Nephron (organoid): ENCODE measurements around the gene NEK2.

Experiments used
- H3K27ac Mint-ChIP-seq, 3 experiments: 2 replicates each; pipeline ENCODE4 v1.8.0; 2020; ENCODE audit warnings: mixed read lengths in 3 of 3, mild to moderate bottlenecking in 2 of 3, moderate library complexity in 1 of 3
- H3K27me3 Mint-ChIP-seq: 2 replicates; pipeline ENCODE4 v1.8.0; 2021; ENCODE audit warnings: low read depth, mild to moderate bottlenecking, moderate library complexity, mixed read lengths
- H3K36me3 Mint-ChIP-seq: 2 replicates; pipeline ENCODE4 v1.8.0; 2020; ENCODE audit warnings: low read depth, mixed read lengths
- H3K4me1 Mint-ChIP-seq: 2 replicates; pipeline ENCODE4 v1.8.0; 2020; ENCODE audit warnings: mixed read lengths
- H3K4me3 Mint-ChIP-seq, 3 experiments: 2 replicates each; pipeline ENCODE4 v1.8.0; 2020; ENCODE audit warnings: mild to moderate bottlenecking in 3 of 3, mixed read lengths in 3 of 3, moderate library complexity in 2 of 3
- H3K9me3 Mint-ChIP-seq: 2 replicates; pipeline ENCODE4 v1.8.0; 2020; ENCODE audit warnings: mixed read lengths
- CTCF ChIP-seq, 3 experiments: fragments of 200-600 bp; sonication (generic); IDR thresholded peaks; one replicate each; pipeline ENCODE4 v1.5.0; 2021; ENCODE audit warnings: antibody characterized with exemption in 3 of 3; ENCODE audit not compliant: unreplicated experiment in 3 of 3

Gene NEK2

GRCh38 chr1:211644653-211645052 is 30.8 kb downstream of the NEK2 start:
- Mint-ChIP-seq H3K27me3 (peaks cover 3% of the 10 kb centered on the region), H3K36me3 (no peaks in the 10 kb centered on the region), H3K4me1 (peaks cover 12% of the 10 kb centered on the region), H3K9me3 (no peaks in the 10 kb centered on the region), H3K4me3 (no peak overlapping the region), H3K27ac (no peak overlapping the region)
- TF ChIP-seq CTCF (IDR thresholded peaks at IDR 0.05; ENCODE audit: unreplicated experiment in 3 of 3) = no peak

GRCh38 chr1:211643324-211644212 is 31.9 kb downstream of the NEK2 start:
- no peak for TF ChIP-seq CTCF (IDR thresholded peaks at IDR 0.05; ENCODE audit: unreplicated experiment in 3 of 3)
- Mint-ChIP-seq H3K4me3 (no peak overlapping the region), H3K9me3 (no peaks in the 10 kb centered on the region), H3K36me3 (no peaks in the 10 kb centered on the region), H3K27ac (peak overlapping the region; percentile 35 to 83 (median 64)), H3K4me1 (peaks cover 13% of the 10 kb centered on the region), H3K27me3 (peaks cover 3% of the 10 kb centered on the region)

- Mint-ChIP-seq H3K4me1 (peaks cover 13% of the 10 kb centered on the region), H3K27me3 (peaks cover 3% of the 10 kb centered on the region), H3K9me3 (no peaks in the 10 kb centered on the region), H3K27ac (peak overlapping the region in 2 of 3 experiments; percentile 43 to 77), H3K4me3 (no peak overlapping the region), H3K36me3 (no peaks in the 10 kb centered on the region)
- no peak for TF ChIP-seq CTCF (IDR thresholded peaks at IDR 0.05; ENCODE audit: unreplicated experiment in 3 of 3)
These were observed 32.6 kb downstream of the NEK2 start for GRCh38 chr1:211642870-211643269.

GRCh38 chr1:211641942-211642341 is 33.5 kb downstream of the NEK2 start:
- no peaks in the 10 kb centered on the region for H3K9me3 Mint-ChIP-seq
- no peak for TF ChIP-seq CTCF (IDR thresholded peaks at IDR 0.05; ENCODE audit: unreplicated experiment in 3 of 3)
- peaks cover 13% of the 10 kb centered on the region for H3K4me1 Mint-ChIP-seq
- H3K27me3 Mint-ChIP-seq = no peaks in the 10 kb centered on the region
- H3K4me3 Mint-ChIP-seq = no peak overlapping the region
- no peaks in the 10 kb centered on the region for H3K36me3 Mint-ChIP-seq
- H3K27ac Mint-ChIP-seq = no peak overlapping the region

GRCh38 chr1:211641044-211641800 is 34.2 kb downstream of the NEK2 start:
- no peaks in the 10 kb centered on the region for H3K27me3 Mint-ChIP-seq
- no peaks in the 10 kb centered on the region for H3K36me3 Mint-ChIP-seq
- no peak overlapping the region for H3K4me3 Mint-ChIP-seq
- peak overlapping the region in 1 of 3 experiments; percentile 57 for H3K27ac Mint-ChIP-seq
- no peaks in the 10 kb centered on the region for H3K9me3 Mint-ChIP-seq
- H3K4me1 Mint-ChIP-seq = peaks cover 13% of the 10 kb centered on the region
- no peak for TF ChIP-seq CTCF (IDR thresholded peaks at IDR 0.05; ENCODE audit: unreplicated experiment in 3 of 3)
